ENCODE results near the gene TBC1D1. TPM values are rescaled to one million over a fixed set of nuclear protein-coding genes. Genes with fewer than 3 reads are reported as not detected.

TBC1D1 gene
- total RNA-seq, 2 experiments from 2014 or later, result 40.7 to 46.5 TPM

GRCh38 chr4:38056011-38056685 is 165.3 kb downstream of the TBC1D1 start:
- ChIA-PET CTCF (no interaction called here), POLR2A (no interaction called here)
- no peak overlapping the region for H3K4me3 ChIP-seq (ENCODE audit: low read length)
- no peak for TF ChIP-seq CTCF (IDR thresholded peaks at IDR 0.05)
- no peaks in the 10 kb centered on the region for H3K27me3 Mint-ChIP-seq
- intact Hi-C loops (cut with DNase I, micrococcal nuclease), result no loop called here
- H3K36me3 Mint-ChIP-seq (ENCODE audit: low read depth), result peaks cover 74% of the 10 kb centered on the region
- no peak for DNase-seq
- no peak overlapping the region for H3K4me3 Mint-ChIP-seq
- peaks cover 56% of the 10 kb centered on the region for H3K36me3 ChIP-seq (ENCODE audit: insufficient read depth, low read length)
- H3K27me3 ChIP-seq (ENCODE audit: control insufficient read depth in 1 of 2, insufficient read depth in 2 of 2, low read length in 2 of 2), result no peaks in the 10 kb centered on the region
- H3K9me3 Mint-ChIP-seq, result no peaks in the 10 kb centered on the region
- no peaks in the 10 kb centered on the region for H3K9me3 ChIP-seq (ENCODE audit: control insufficient read depth in 1 of 2, insufficient read depth in 1 of 2, low read length in 2 of 2)
- no peak overlapping the region for H3K27ac ChIP-seq (ENCODE audit: low read depth in 1 of 2, low read length in 2 of 2)
- no peak for ATAC-seq (ENCODE audit: poor library complexity)
- H3K4me1 ChIP-seq (ENCODE audit: insufficient read depth, low read length), result no peaks in the 10 kb centered on the region
- no peaks in the 10 kb centered on the region for H3K4me1 Mint-ChIP-seq (ENCODE audit: low read depth)
- no peak overlapping the region for H3K27ac Mint-ChIP-seq

- no peaks in the 10 kb centered on the region for H3K27me3 Mint-ChIP-seq
- Histone ChIP-seq H3K27ac (ENCODE audit: low read depth in 1 of 2, low read length in 2 of 2) (no peak overlapping the region), H3K9me3 (ENCODE audit: control insufficient read depth in 1 of 2, insufficient read depth in 1 of 2, low read length in 2 of 2) (no peaks in the 10 kb centered on the region), H3K4me1 (ENCODE audit: insufficient read depth, low read length) (peaks cover 7% of the 10 kb centered on the region), H3K4me3 (ENCODE audit: low read length) (no peak overlapping the region), H3K27me3 (ENCODE audit: control insufficient read depth in 1 of 2, insufficient read depth in 2 of 2, low read length in 2 of 2) (no peaks in the 10 kb centered on the region), H3K36me3 (ENCODE audit: insufficient read depth, low read length) (peaks cover 52% of the 10 kb centered on the region)
- DNase-seq (no peak), ATAC-seq (ENCODE audit: poor library complexity) (no peak)
- POLR2A ChIA-PET, result no interaction called here
- TF ChIP-seq CTCF (IDR thresholded peaks at IDR 0.05), result no peak
- intact Hi-C loops (cut with DNase I, micrococcal nuclease), result no loop called here
- H3K27ac Mint-ChIP-seq, result no peak overlapping the region
- CTCF ChIA-PET, result interaction anchor here (1.1 kb wide), 1 partner anchor 673 kb away, joined by 3 read pairs; no protein-coding TSS in a partner anchor
- H3K36me3 Mint-ChIP-seq (ENCODE audit: low read depth), result peaks cover 71% of the 10 kb centered on the region
- no peak overlapping the region for H3K4me3 Mint-ChIP-seq
- H3K4me1 Mint-ChIP-seq (ENCODE audit: low read depth), result peaks cover 14% of the 10 kb centered on the region
- H3K9me3 Mint-ChIP-seq, result no peaks in the 10 kb centered on the region
These were observed 167.3 kb downstream of the TBC1D1 start for GRCh38 chr4:38058151-38058550.

GRCh38 chr4:38060829-38061431 is 170.0 kb downstream of the TBC1D1 start:
- no peak overlapping the region for H3K4me3 ChIP-seq (ENCODE audit: low read length)
- Mint-ChIP-seq H3K4me3 (no peak overlapping the region), H3K27me3 (no peaks in the 10 kb centered on the region), H3K36me3 (ENCODE audit: low read depth) (peaks cover 48% of the 10 kb centered on the region), H3K27ac (no peak overlapping the region), H3K4me1 (ENCODE audit: low read depth) (peaks cover 15% of the 10 kb centered on the region), H3K9me3 (no peaks in the 10 kb centered on the region)
- POLR2A ChIA-PET, result no interaction called here
- ATAC-seq (ENCODE audit: poor library complexity), result no peak
- CTCF ChIA-PET, result no interaction called here
- no peak overlapping the region for H3K27ac ChIP-seq (ENCODE audit: low read depth in 1 of 2, low read length in 2 of 2)
- H3K9me3 ChIP-seq (ENCODE audit: control insufficient read depth in 1 of 2, insufficient read depth in 1 of 2, low read length in 2 of 2), result no peaks in the 10 kb centered on the region
- peaks cover 7% of the 10 kb centered on the region for H3K4me1 ChIP-seq (ENCODE audit: insufficient read depth, low read length)
- DNase-seq, result no peak
- no peak for TF ChIP-seq CTCF (IDR thresholded peaks at IDR 0.05)
- H3K36me3 ChIP-seq (ENCODE audit: insufficient read depth, low read length), result peaks cover 28% of the 10 kb centered on the region
- intact Hi-C loops (cut with DNase I, micrococcal nuclease), result loop anchor here (5.0 to 10.0 kb wide), 5 partner anchors 71 to 796 kb away; partner anchors contain the start of gene TLR6 (in 2 of the 2)
- H3K27me3 ChIP-seq (ENCODE audit: control insufficient read depth in 1 of 2, insufficient read depth in 2 of 2, low read length in 2 of 2), result no peaks in the 10 kb centered on the region

Data from CD4-positive, alpha-beta T cell (primary cell).